GM12878 (cell line): Measurements from ENCODE around the gene EYA4. TPM values are rescaled to one million over a fixed set of nuclear protein-coding genes. Genes with fewer than 3 reads are reported as not detected.

ENCODE experiments used
- ATAC-seq: fragments of 200-7000 bp; cut with Tn5 transposase; 3 replicates; pipeline ENCODE4 v1.9.1; 2020; ENCODE audit warnings: mild to moderate bottlenecking, moderate library complexity
- BruUV-seq: library from RNA; stranded (reverse); fragments of 400-500 nt; replicated peaks from 2 replicates; lab custom pipeline; 2021; lab: Mats Ljungman, UMichigan
- CTCF ChIA-PET: fragments of 300-600 bp; sonication (Branson Sonifier 250); formaldehyde crosslinking; extraction: SDS; loops from one replicate; lab custom pipeline; 2021; ENCODE audit warnings: inconsistent platforms; lab: Yijun Ruan, JAX
- POLR2A ChIA-PET: fragments of 350-600 bp; formaldehyde crosslinking; extraction: SDS; loops from one replicate; lab custom pipeline; 2021; ENCODE audit warnings: inconsistent platforms; lab: Charles Lee
- RAD21 ChIA-PET: fragments of 300-600 bp; sonication (Branson Sonifier 250); formaldehyde crosslinking; loops from one replicate; lab custom pipeline; 2023; ENCODE audit warnings: antibody characterized with exemption; ENCODE audit not compliant: unreplicated experiment; lab: Charles Lee
- SMC1A ChIA-PET: fragments of 300-600 bp; sonication (Branson Sonifier 250); formaldehyde crosslinking; loops from one replicate; lab custom pipeline; 2023; ENCODE audit not compliant: unreplicated experiment, uncharacterized antibody; lab: Charles Lee
- DNase-seq: peaks from one replicate; pipeline ENCODE4 v3.0.0-alpha.2; 2011; ENCODE audit warnings: low read depth, low spot score
- FAIRE-seq: peaks from 3 replicates; lab custom pipeline; 2011; peaks lifted over from hg19 to GRCh38; lab: Jason Lieb, UNC
- H2AFZ ChIP-seq: 2 replicates; pipeline ENCODE4 v1.6.0; 2011; ENCODE audit warnings: low read depth, low read length, control low read depth; ENCODE audit not compliant: control insufficient read depth
- H3K27ac ChIP-seq: 2 replicates; pipeline ENCODE4 v1.5.1; 2011; ENCODE audit warnings: control low read depth; ENCODE audit not compliant: control insufficient read depth, insufficient read depth
- H3K27me3 ChIP-seq, 2 experiments: replicated peaks in 1 of 2; 2 replicates each; pipeline versions ENCODE4 v1.6.0 to v1.6.1; 2011; ENCODE audit warnings: low read length in 1 of 2; ENCODE audit not compliant: control insufficient read depth in 2 of 2, insufficient read depth in 2 of 2
- H3K36me3 ChIP-seq, 2 experiments: 2 replicates each; pipeline ENCODE4 v1.5.1; 2011; ENCODE audit warnings: low read length in 1 of 2; ENCODE audit not compliant: control insufficient read depth in 2 of 2, insufficient read depth in 2 of 2
- H3K4me1 ChIP-seq: 2 replicates; pipeline ENCODE4 v1.6.1; 2011; ENCODE audit warnings: mild to moderate bottlenecking, low read length, moderate library complexity, mixed read lengths; ENCODE audit not compliant: control insufficient read depth, insufficient read depth
- H3K4me2 ChIP-seq: 2 replicates; pipeline ENCODE4 v1.6.0; 2011; ENCODE audit warnings: control low read depth; ENCODE audit not compliant: control insufficient read depth, insufficient read depth
- H3K4me3 ChIP-seq: fragments of 200-600 bp; sonication (generic); 2 replicates; pipeline ENCODE4 v1.5.1; 2016
- H3K79me2 ChIP-seq: 2 replicates; pipeline ENCODE4 v1.6.0; 2011; ENCODE audit warnings: low read length; ENCODE audit not compliant: control insufficient read depth, insufficient read depth
- H3K9ac ChIP-seq: 2 replicates; pipeline ENCODE4 v1.8.0; 2011; ENCODE audit warnings: low read length, control low read depth, mixed read lengths; ENCODE audit not compliant: control insufficient read depth, insufficient read depth
- H3K9me3 ChIP-seq: replicated peaks from 3 replicates; pipeline ENCODE4 v1.5.1; 2011; ENCODE audit warnings: mild to moderate bottlenecking, low read length; ENCODE audit not compliant: control insufficient read depth, insufficient read depth
- H4K20me1 ChIP-seq: 2 replicates; pipeline ENCODE4 v1.6.0; 2011; ENCODE audit not compliant: control insufficient read depth, insufficient read depth
- BRCA1 ChIP-seq: IDR thresholded peaks from 2 replicates; pipeline ENCODE4 v1.6.1; 2011; ENCODE audit warnings: low read depth, low read length, improper control_type of control experiment
- CBX3 ChIP-seq: fragments of 200-600 bp; sonication (generic); IDR thresholded peaks from 2 replicates; pipeline ENCODE4 v1.6.1; 2016; ENCODE audit warnings: low read depth, borderline replicate concordance
- MEF2A ChIP-seq: IDR thresholded peaks from 2 replicates; pipeline ENCODE4 v1.6.1; 2011; ENCODE audit warnings: low read depth, mild to moderate bottlenecking, low read length, moderate library complexity; ENCODE audit not compliant: insufficient read depth
- NR2C2 ChIP-seq: IDR thresholded peaks from 2 replicates; pipeline ENCODE4 v1.6.1; 2011; ENCODE audit warnings: borderline replicate concordance, low read depth; ENCODE audit not compliant: control insufficient read depth, insufficient read length
- RAD21 ChIP-seq: IDR thresholded peaks from 2 replicates; pipeline ENCODE4 v1.6.1; 2011; ENCODE audit warnings: mild to moderate bottlenecking, low read depth, low read length, moderate library complexity; ENCODE audit not compliant: insufficient read depth
- RBBP5 ChIP-seq: fragments of 200-600 bp; sonication (generic); conservative IDR thresholded peaks from 2 replicates; pipeline ENCODE4 v1.6.1; 2016
- REST ChIP-seq: IDR thresholded peaks from 2 replicates; pipeline ENCODE4 v1.6.1; 2012; ENCODE audit warnings: mild to moderate bottlenecking, low read depth, low read length
- RUNX3 ChIP-seq: IDR thresholded peaks from 2 replicates; pipeline ENCODE4 v1.6.1; 2012; ENCODE audit warnings: low read length, inconsistent platforms
- SUZ12 ChIP-seq: fragments of 200-600 bp; sonication (generic); IDR thresholded peaks from one replicate; pipeline ENCODE4 v1.6.1; 2018; ENCODE audit warnings: antibody characterized with exemption, mild to moderate bottlenecking; ENCODE audit not compliant: unreplicated experiment
- ZBTB33 ChIP-seq: fragments of 450-650 bp; IDR thresholded peaks from 2 replicates; pipeline ENCODE4 v1.6.1; 2017; ENCODE audit warnings: mild to moderate bottlenecking
- ZBTB40 ChIP-seq: fragments of 450-650 bp; IDR thresholded peaks from 2 replicates; pipeline ENCODE4 v1.6.1; 2016; ENCODE audit warnings: mild to moderate bottlenecking, moderate library complexity, borderline replicate concordance
- WGBS: methylation state at CpG from one replicate; pipeline ENCODE4 v1.1.6; 2016; ENCODE audit warnings: low lambda C conversion rate; ENCODE audit not compliant: insufficient replicate concordance, insufficient coverage; ENCODE audit errors: missing lambda C conversion rate; 5-methylcytosine and 5-hydroxymethylcytosine counted together
- in situ Hi-C: fragments of 300-500 bp; cut with MboI; formaldehyde crosslinking; loops from 9 replicates; pipeline ENCODE4 v1.14.3; 2018; ENCODE audit warnings: mixed read lengths
- intact Hi-C: fragments of 100-400 bp; cut with micrococcal nuclease; formaldehyde crosslinking; loops from one replicate; pipeline ENCODE4 v1.14.2; 2022; ENCODE audit not compliant: unreplicated experiment
- polyA plus RNA-seq, 11 experiments: library from polyadenylated mRNA; depleted of rRNA in 4 of 11; unstranded in 6 of 11; stranded (reverse) in 5 of 11; fragments of >200 nt; fragmentation: Nextera tagmentation in 4 of 11; fragmentation: Illumina TruSeq in 1 of 11; extraction: Ambion mirVana in 4 of 11; extraction: Trizol in 1 of 11; gene quantifications; 1 replicate in 1 of 11; 2 replicates in 10 of 11; pipeline versions ENCODE4 v1.2.1 to v1.2.3, GENCODE V29; 2011 to 2016; ENCODE audit warnings: inconsistent platforms in 2 of 11, missing spikeins in 2 of 11, low read depth in 1 of 11
- total RNA-seq, 4 experiments: library from RNA; depleted of rRNA in 3 of 4; stranded (reverse); fragments of >200 nt in 3 of 4; fragmentation: Illumina TruSeq in 1 of 4; extraction: Trizol in 1 of 4; gene quantifications; 2 replicates each; pipeline versions ENCODE4 v1.2.1 to v1.2.3, GENCODE V29; 2013 to 2021

Gene EYA4
- total and polyA plus RNA-seq, 10 of the 15 experiments (the other 5 are each of a cell fraction or from before 2014, with no cell fraction given): 0.02 TPM; not detected in 9

- no peak overlapping the region for H3K9ac ChIP-seq
- TF ChIP-seq MEF2A (no peak), RUNX3 (no peak), ZBTB33 (no peak), RBBP5 (no peak), REST (no peak), ZBTB40 (no peak), SUZ12 (no peak), CBX3 (no peak), NR2C2 (no peak), RAD21 (no peak), BRCA1 (no peak)
- H4K20me1 ChIP-seq: no peaks in the 10 kb centered on the region
- no TSS peak for BruUV-seq
- H3K36me3 ChIP-seq: no peaks in the 10 kb centered on the region
- ChIA-PET POLR2A (no interaction called here), SMC1A (no interaction called here), CTCF (no interaction called here), RAD21 (no interaction called here)
- H3K27ac ChIP-seq: no peak overlapping the region
- H3K9me3 ChIP-seq: no peaks in the 10 kb centered on the region
- no peaks in the 10 kb centered on the region for H3K79me2 ChIP-seq
- FAIRE-seq: no peak
- intact Hi-C loops: no loop called here
- H3K4me2 ChIP-seq: no peak overlapping the region
- in situ Hi-C loops: no loop called here
- no peaks in the 10 kb centered on the region for H3K27me3 ChIP-seq
- no peak for DNase-seq
- H3K4me1 ChIP-seq: no peaks in the 10 kb centered on the region
- WGBS: 45% methylated on average over 1 of the region's 1 CpG
- no peak overlapping the region for H3K4me3 ChIP-seq
- no peak overlapping the region for H2AFZ ChIP-seq
- ATAC-seq: no peak
These were observed 118.6 kb downstream of the EYA4 start for GRCh38 chr6:133359760-133360159.
